CD14-positive monocyte (primary cell): Measurements from ENCODE around the gene TMEM117. TPM values are rescaled to one million over a fixed set of nuclear protein-coding genes. Genes with fewer than 3 reads are reported as not detected.

Source experiments
- DNase-seq, 3 donors: peaks; one replicate each; pipeline ENCODE4 v3.0.0-alpha.2; 2011 to 2022
- H2AFZ ChIP-seq: 2 replicates; pipeline ENCODE4 v1.6.0; 2012; ENCODE audit warnings: mild to moderate bottlenecking, low read depth, low read length, inconsistent platforms; ENCODE audit not compliant: insufficient read depth, poor library complexity, severe bottlenecking
- H3K27ac ChIP-seq, 2 donors: 1 replicate in 1 of 2; 2 replicates in 1 of 2; pipeline ENCODE4 v1.5.1; 2012 to 2013; ENCODE audit warnings: low read length in 2 of 2, control low read depth in 1 of 2, inconsistent platforms in 1 of 2, low read depth in 1 of 2, mild to moderate bottlenecking in 1 of 2
- H3K27me3 ChIP-seq, 2 donors: one replicate each; pipeline versions ENCODE4 v1.6.0 to v1.6.1; 2011 to 2013; ENCODE audit warnings: low read length in 2 of 2; ENCODE audit not compliant: control insufficient read depth in 2 of 2, insufficient read depth in 2 of 2
- H3K36me3 ChIP-seq, 2 donors: replicated peaks in 1 of 2; 1 replicate in 1 of 2; 2 replicates in 1 of 2; pipeline versions ENCODE4 v1.5.1 to v1.6.1; 2012 to 2013; ENCODE audit warnings: low read length in 2 of 2, control low read depth in 1 of 2, inconsistent platforms in 1 of 2, mild to moderate bottlenecking in 1 of 2; ENCODE audit not compliant: insufficient read depth in 2 of 2, control insufficient read depth in 1 of 2
- H3K4me1 ChIP-seq, 2 donors: 1 replicate in 1 of 2; 2 replicates in 1 of 2; pipeline versions ENCODE4 v1.5.1 to v1.6.1; 2012 to 2013; ENCODE audit warnings: low read length in 2 of 2, control low read depth in 1 of 2, inconsistent platforms in 1 of 2, mild to moderate bottlenecking in 1 of 2, moderate library complexity in 1 of 2; ENCODE audit not compliant: insufficient read depth in 2 of 2, control insufficient read depth in 1 of 2
- H3K4me2 ChIP-seq: replicated peaks from 2 replicates; pipeline ENCODE3; 2012; ENCODE audit warnings: low read length, moderate library complexity, mild to moderate bottlenecking; ENCODE audit not compliant: poor library complexity, severe bottlenecking; ENCODE audit errors: extremely low read depth
- H3K4me3 ChIP-seq, 3 experiments: fragments of 200-600 bp in 1 of 3; sonication (generic) in 1 of 3; replicated peaks in 1 of 3; 1 replicate in 2 of 3; 2 replicates in 1 of 3; pipeline ENCODE4 v1.5.1; 2011 to 2013; ENCODE audit warnings: low read length in 3 of 3, mild to moderate bottlenecking in 3 of 3, control low read depth in 2 of 3, low read depth in 2 of 3, inconsistent platforms in 1 of 3, moderate library complexity in 1 of 3
- H3K79me2 ChIP-seq: 2 replicates; pipeline ENCODE4 v1.6.0; 2012; ENCODE audit warnings: mild to moderate bottlenecking, control low read depth, inconsistent platforms, low read length, moderate library complexity; ENCODE audit not compliant: insufficient read depth
- H3K9ac ChIP-seq: 2 replicates; pipeline ENCODE4 v1.6.0; 2017; ENCODE audit warnings: low read length, mild to moderate bottlenecking; ENCODE audit not compliant: insufficient read depth, poor library complexity, severe bottlenecking
- H3K9me3 ChIP-seq, 2 donors: replicated peaks in 1 of 2; 1 replicate in 1 of 2; 2 replicates in 1 of 2; pipeline versions ENCODE4 v1.5.1 to v1.6.1; 2012 to 2013; ENCODE audit warnings: low read length in 2 of 2, control low read depth in 1 of 2; ENCODE audit not compliant: control insufficient read depth in 1 of 2, insufficient read depth in 1 of 2
- H4K20me1 ChIP-seq: 2 replicates; pipeline ENCODE4 v1.6.0; 2012; ENCODE audit warnings: mild to moderate bottlenecking, low read length, control low read depth, moderate library complexity; ENCODE audit not compliant: insufficient read depth
- H3K27ac Mint-ChIP-seq, 7 donors: one replicate each; pipeline ENCODE4 v1.8.0; 2020; ENCODE audit warnings: mild to moderate bottlenecking in 7 of 7, mixed read lengths in 7 of 7, moderate library complexity in 6 of 7, inconsistent platforms in 2 of 7
- H3K27me3 Mint-ChIP-seq, 3 donors: one replicate each; pipeline ENCODE4 v1.8.0; 2021 to 2022; ENCODE audit warnings: low read depth in 3 of 3, mild to moderate bottlenecking in 3 of 3, mixed read lengths in 3 of 3, moderate library complexity in 3 of 3, inconsistent platforms in 1 of 3
- H3K36me3 Mint-ChIP-seq, 2 donors: one replicate each; pipeline ENCODE4 v1.8.0; 2020; ENCODE audit warnings: mixed read lengths in 2 of 2, inconsistent platforms in 1 of 2, mild to moderate bottlenecking in 1 of 2
- H3K4me1 Mint-ChIP-seq: one replicate; pipeline ENCODE4 v1.8.0; 2020; ENCODE audit warnings: mild to moderate bottlenecking, mixed read lengths
- H3K4me3 Mint-ChIP-seq, 2 donors: one replicate each; pipeline ENCODE4 v1.8.0; 2020; ENCODE audit warnings: mild to moderate bottlenecking in 2 of 2, mixed read lengths in 2 of 2, moderate library complexity in 1 of 2
- H3K9me3 Mint-ChIP-seq, 7 donors: one replicate each; pipeline ENCODE4 v1.8.0; 2020 to 2022; ENCODE audit warnings: mixed read lengths in 7 of 7, mild to moderate bottlenecking in 6 of 7, moderate library complexity in 6 of 7, inconsistent platforms in 2 of 7
- WGBS: methylation state at CpG from one replicate; pipeline ENCODE4 v1.1.5; 2013; ENCODE audit warnings: missing lambda C conversion rate; ENCODE audit not compliant: insufficient coverage; 5-methylcytosine and 5-hydroxymethylcytosine counted together
- intact Hi-C, 2 donors: fragments of 100-400 bp; cut with micrococcal nuclease; formaldehyde crosslinking; loops; one replicate each; pipeline versions ENCODE4 v1.15.0 to v1.15.1; 2023
- polyA plus RNA-seq, 3 donors: library from polyadenylated mRNA; depleted of rRNA in 1 of 3; unstranded in 2 of 3; stranded (reverse) in 1 of 3; fragments of 300-500 nt in 2 of 3; fragments of >200 nt in 1 of 3; fragmentation: Illumina TruSeq in 2 of 3; gene quantifications; 1 replicate in 2 of 3; 2 replicates in 1 of 3; pipeline ENCODE4 v1.2.3, GENCODE V29; 2012 to 2021
- TF ChIP-seq, protein P1 (sequence below): fragments of 200-600 bp; IDR thresholded peaks from one replicate; pipeline ENCODE4 v1.8.0; 2022; ENCODE audit warnings: antibody characterized with exemption, mild to moderate bottlenecking

The TMEM117 gene
- polyA plus RNA-seq, 3 donors = 0.11 to 0.42 TPM; not detected in 1

- Histone ChIP-seq H3K9me3 (peaks cover 3 to 4% of the 10 kb centered on the region in 2 donors), H3K36me3 (no peaks in the 10 kb centered on the region), H3K27me3 (no peaks in the 10 kb centered on the region), H3K27ac (no peak overlapping the region), H3K79me2 (no peaks in the 10 kb centered on the region), H3K4me3 (no peak overlapping the region), H4K20me1 (no peaks in the 10 kb centered on the region), H2AFZ (no peak overlapping the region), H3K9ac (no peak overlapping the region), H3K4me1 (no peaks in the 10 kb centered on the region), H3K4me2 (no peak overlapping the region)
- peaks cover 0 to 9% (median 0%) of the 10 kb centered on the region in 7 donors for H3K9me3 Mint-ChIP-seq
- peaks cover 0 to 1% (median 0%) of the 10 kb centered on the region in 3 donors for H3K27me3 Mint-ChIP-seq
- H3K36me3 Mint-ChIP-seq = no peaks in the 10 kb centered on the region
- TF ChIP-seq, protein P1, sequence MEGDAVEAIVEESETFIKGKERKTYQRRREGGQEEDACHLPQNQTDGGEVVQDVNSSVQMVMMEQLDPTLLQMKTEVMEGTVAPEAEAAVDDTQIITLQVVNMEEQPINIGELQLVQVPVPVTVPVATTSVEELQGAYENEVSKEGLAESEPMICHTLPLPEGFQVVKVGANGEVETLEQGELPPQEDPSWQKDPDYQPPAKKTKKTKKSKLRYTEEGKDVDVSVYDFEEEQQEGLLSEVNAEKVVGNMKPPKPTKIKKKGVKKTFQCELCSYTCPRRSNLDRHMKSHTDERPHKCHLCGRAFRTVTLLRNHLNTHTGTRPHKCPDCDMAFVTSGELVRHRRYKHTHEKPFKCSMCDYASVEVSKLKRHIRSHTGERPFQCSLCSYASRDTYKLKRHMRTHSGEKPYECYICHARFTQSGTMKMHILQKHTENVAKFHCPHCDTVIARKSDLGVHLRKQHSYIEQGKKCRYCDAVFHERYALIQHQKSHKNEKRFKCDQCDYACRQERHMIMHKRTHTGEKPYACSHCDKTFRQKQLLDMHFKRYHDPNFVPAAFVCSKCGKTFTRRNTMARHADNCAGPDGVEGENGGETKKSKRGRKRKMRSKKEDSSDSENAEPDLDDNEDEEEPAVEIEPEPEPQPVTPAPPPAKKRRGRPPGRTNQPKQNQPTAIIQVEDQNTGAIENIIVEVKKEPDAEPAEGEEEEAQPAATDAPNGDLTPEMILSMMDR = no peak
- H3K4me1 Mint-ChIP-seq = no peaks in the 10 kb centered on the region
- H3K4me3 Mint-ChIP-seq = no peak overlapping the region
- no peak for DNase-seq
- H3K27ac Mint-ChIP-seq = no peak overlapping the region
- intact Hi-C loops = no loop called here
- WGBS = 79% methylated on average over 1 of the region's 2 CpGs
Observed at GRCh38 chr12:44148936-44149335, 313.1 kb downstream of the TMEM117 start.

DNA sequence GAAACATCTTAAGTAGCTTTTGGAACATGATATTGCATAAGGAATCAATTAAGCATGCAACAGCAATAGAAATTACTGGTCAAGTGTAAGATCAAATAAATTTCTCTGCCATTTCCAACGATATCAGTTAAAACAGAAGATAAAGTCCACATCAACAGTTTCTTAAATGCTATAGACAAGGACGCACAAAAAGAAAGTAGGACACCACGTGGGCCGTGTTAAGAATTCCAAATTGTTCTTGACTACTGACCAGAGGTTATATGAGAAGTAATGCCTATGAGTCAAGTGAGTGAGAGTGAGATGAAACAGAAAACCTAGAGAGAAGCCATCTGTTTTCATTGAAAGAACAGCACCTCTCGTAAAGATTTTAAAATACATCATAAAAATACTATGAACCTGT is 318.2 kb downstream of the TMEM117 start:
- intact Hi-C loops = no loop called here
- Histone ChIP-seq H3K27ac (no peak overlapping the region), H3K4me2 (no peak overlapping the region), H2AFZ (no peak overlapping the region), H3K4me3 (no peak overlapping the region), H3K9me3 (no peaks in the 10 kb centered on the region), H3K79me2 (no peaks in the 10 kb centered on the region), H3K36me3 (no peaks in the 10 kb centered on the region), H3K4me1 (no peaks in the 10 kb centered on the region), H3K27me3 (no peaks in the 10 kb centered on the region), H4K20me1 (no peaks in the 10 kb centered on the region), H3K9ac (no peak overlapping the region)
- Mint-ChIP-seq H3K4me3 (no peak overlapping the region), H3K27ac (no peak overlapping the region), H3K36me3 (no peaks in the 10 kb centered on the region), H3K9me3 (peaks cover 0 to 3% (median 0%) of the 10 kb centered on the region in 7 donors), H3K27me3 (no peaks in the 10 kb centered on the region), H3K4me1 (no peaks in the 10 kb centered on the region)
- WGBS = no CpG with 5 or more reads among the region's 5 CpGs
- TF ChIP-seq, protein P1 = no peak
- no peak for DNase-seq
